Activated CD4-positive, alpha-beta T cell treated with anti-CD3 and anti-CD28 coated beads for 24 hours (primary cell): Measurements from ENCODE around the gene PRRT1.
A peak's percentile ranks its signal among the peaks of the same experiment; 100 is the strongest.
"Not testable (repeated sequence)": the region's sequence is repeated elsewhere in the genome, so short reads cannot be mapped to it uniquely, and the experiment has no call there.

Experiments
- DNase-seq, 2 donors: peaks; one replicate each; pipeline ENCODE4 v3.0.0-alpha.2; 2020; ENCODE audit warnings: low read depth in 2 of 2

The PRRT1 gene

GRCh38 chr6:32151863-32152768 is at the start of gene PRRT1:
Gene PRRT1, minus strand, starts transcription at chr6:32151939. Its CDS starts 112 bp downstream, at chr6:32151827.
- DNase-seq, result no peak

DNA sequence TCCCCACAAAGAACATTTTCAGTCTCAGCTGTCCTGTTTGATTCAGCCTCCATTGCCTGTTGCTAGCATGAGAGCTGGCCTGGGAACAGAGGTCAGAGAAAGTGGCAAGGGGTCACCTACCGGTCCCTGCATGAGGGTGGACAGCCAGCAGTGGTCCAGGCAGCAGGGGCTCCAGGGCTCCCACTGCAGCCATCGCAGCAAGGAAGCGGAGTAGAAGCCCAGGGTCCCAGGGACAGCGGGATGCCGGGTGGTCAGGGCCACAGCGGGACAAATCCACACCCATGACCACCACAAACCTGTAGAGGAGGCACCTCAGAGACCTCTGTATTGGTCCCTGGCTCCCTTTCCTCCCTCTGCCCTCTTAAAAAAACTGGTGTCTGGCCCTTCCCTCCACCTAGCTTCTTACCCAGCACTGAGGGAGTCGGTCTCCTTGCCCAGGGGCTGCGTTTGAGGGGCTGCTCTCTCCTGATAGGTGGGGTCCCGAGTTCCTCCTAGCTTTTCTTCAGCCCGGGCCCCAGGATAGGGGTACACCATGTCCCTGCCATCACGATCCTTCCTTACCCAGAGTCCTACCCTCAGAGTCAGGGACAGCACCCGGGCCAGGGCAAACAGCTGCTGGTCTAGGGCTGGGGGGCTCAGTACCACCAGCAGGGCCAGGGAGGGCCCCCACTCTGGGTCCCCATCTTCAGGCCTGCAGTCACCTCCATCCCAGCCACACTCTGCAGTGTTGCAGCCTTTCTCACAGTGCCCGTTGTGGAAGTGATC is 49.2 kb upstream of the PRRT1 start:
- DNase-seq, result no peak

GRCh38 chr6:32198866-32199265 is 47.1 kb upstream of the PRRT1 start:
- no peak for DNase-seq

DNA sequence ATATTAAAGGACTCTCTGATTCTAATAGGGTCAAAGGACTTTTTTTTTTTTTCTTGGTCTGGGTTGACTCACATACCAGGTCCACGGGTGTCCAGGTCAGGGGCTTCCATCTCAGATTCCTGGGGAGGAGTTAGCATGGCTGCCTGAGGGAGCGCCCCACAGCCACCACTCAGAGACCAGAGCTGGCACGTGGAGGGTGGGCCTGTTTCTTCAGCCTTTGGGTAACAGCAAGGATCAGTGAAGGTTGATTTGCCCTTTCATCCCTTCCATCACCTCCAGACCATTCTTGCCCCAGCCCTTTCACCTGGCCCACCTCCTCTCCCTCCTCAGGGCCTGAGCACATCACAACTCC is 46.6 kb upstream of the PRRT1 start:
- DNase-seq, result no peak

DNA sequence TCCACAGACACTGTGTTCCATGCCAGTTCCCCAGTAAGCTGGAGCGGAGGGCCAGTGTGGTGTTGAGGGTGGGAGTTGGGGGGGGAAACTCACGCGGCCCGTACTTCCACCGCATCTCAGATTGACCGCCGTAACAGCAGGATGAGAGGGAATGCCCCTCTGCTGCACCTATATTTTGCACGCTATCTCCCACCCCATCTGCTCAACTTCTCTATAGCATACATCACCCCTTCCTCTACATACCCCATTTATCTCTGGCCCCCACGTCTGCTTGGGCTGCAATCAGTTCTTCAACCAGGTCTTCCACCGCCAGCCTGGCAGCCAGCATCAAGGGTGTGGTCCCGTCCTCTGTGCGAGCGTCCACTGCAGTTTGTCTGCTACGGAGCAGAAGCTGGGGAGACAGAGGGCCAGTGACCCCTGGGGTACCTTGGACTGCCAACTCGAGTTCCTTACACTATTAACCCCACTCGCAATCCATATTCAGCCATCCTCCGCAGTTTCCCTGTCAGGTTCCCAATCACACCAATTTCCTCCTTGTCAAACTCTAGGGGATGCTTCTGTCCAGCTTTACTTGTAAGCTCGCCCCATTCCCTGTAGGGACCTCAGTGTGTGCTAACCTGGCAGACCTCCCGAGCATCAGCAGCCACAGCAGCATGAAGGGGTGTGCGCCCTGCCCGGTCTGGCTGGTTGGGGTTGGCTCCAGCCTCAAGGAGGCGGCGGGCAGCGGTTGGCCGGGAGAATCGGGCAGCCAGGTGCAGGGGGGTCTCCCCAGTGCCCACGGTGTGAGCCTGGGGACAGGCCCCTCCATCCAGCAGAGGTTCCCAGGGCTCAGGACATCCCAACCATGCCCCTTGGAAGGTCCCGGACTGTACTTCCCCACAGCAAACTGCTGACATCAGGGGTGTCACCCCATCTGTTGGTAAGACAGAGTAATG is 45.2 kb upstream of the PRRT1 start:
- no peak for DNase-seq

DNA sequence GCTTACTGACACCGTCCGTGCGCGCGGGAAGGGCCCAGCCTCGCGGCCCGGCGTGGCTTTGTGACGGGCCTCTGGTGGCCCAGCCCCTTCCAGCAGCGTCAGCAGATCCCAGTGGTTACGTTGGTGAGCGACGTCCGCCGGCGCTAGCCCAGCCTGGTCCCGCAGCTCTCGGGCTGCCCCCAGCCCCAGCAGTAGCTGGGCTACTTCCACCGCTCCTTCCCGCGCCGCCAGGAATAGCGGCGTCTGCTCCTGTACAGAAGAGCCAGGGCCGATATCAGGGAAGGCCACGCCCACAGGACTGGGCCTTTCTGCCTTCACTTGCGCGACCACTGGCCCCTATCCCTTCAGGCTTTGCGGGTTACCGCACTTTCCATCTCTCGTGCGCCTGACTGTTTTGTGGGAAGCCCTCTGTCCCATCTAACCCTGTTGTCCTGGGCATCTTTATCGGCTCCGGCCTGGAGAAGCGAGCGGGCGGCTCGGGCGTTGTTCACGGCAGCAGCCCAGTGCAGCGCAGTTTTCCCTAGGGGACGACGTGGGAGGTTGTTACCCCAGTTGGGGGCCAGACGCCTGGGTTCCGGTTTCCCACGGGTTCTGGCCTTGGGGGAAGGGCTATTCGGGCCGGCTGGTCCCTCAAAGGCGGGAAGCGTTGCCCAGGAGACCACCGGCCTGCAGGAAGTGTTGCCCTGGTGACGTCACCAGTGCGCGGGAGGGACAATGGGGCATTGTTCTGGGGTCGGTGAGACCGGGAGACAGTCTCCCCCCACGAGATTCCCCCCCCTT is 44.4 kb upstream of the PRRT1 start:
- peak in 1 of 2 donors; percentile 59 for DNase-seq

DNA sequence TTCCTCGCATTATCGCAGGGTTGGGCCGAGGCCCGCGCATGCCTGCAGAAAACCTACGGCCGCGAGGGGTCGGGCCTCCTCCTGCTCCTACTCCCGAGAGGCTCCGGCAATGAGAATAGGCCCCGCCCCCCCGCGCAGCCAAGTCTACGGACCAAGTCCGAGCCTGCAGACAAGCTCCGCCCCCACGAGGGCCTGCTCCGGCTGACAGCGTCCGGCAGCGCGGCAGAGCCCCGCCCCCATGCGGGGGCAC is 43.8 kb upstream of the PRRT1 start:
- DNase-seq, result peak; percentile 100

DNA sequence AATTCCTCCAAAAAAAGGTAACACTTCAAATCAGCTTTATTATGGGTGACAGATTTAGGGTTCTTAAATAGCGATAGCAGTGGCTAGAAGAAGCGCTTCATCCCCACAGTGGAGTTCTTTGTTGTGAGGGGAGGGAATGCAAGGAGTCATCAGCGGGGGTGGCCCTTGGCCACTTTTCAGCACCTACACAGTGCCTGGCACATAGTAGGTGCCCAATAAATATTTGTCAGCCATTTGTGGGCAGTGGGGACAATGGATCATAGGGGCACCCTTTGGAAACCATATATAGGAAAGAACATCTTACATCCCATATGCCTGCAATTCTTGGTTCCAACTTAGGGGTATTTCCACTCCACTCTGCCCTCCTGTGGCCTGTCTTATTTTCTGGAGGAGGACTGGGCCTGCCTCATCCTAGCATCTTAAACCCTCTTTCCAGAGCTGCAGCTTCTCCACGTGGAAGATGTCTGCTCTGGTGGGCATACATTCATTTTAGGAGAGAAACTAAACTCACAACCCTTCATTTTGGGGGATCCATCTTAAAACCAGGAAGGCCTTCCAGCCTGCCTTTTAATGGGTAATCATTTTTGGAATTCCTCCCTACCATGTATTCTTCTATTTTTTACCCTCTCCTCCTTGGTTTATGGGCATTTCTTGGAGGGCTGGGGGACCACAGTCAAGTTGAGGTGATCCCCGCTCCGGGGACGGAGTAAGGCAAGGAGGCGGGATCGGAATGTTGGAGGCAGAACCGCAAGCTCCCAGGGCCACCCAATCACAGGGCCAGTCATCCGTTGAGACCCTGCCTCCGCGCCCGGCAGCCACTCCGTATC is 43.3 kb upstream of the PRRT1 start:
- no peak for DNase-seq

- no peak for DNase-seq
Observed at GRCh38 chr6:32194388-32194787, 42.6 kb upstream of the PRRT1 start.

DNA sequence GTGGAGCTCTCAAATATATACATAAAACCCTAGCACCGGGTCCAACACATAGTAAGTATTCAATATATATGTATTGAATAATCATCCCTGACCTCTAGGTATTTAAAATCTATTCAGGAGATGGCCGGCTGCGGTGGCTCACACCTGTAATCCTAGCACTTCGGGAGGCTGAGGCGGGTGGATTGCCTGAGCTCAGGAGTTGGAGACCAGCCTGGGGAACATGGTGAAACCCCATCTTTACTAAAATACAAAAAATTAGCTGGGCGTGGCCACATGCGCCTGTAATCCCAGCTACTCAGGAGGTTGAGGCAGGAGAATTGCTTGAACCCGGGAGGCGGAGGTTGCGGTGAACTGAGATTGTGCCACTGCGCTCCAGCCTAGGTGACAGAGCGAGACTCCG is 41.4 kb upstream of the PRRT1 start:
- not testable (repeated sequence) for DNase-seq

GRCh38 chr6:32192608-32193039 is 40.9 kb upstream of the PRRT1 start, which contains the start of gene GPSM3:
Gene GPSM3, minus strand, starts transcription at chr6:32192643. Its CDS starts 130 bp downstream, at chr6:32192513.
- peak in 1 of 2 donors; percentile 34 for DNase-seq

DNA sequence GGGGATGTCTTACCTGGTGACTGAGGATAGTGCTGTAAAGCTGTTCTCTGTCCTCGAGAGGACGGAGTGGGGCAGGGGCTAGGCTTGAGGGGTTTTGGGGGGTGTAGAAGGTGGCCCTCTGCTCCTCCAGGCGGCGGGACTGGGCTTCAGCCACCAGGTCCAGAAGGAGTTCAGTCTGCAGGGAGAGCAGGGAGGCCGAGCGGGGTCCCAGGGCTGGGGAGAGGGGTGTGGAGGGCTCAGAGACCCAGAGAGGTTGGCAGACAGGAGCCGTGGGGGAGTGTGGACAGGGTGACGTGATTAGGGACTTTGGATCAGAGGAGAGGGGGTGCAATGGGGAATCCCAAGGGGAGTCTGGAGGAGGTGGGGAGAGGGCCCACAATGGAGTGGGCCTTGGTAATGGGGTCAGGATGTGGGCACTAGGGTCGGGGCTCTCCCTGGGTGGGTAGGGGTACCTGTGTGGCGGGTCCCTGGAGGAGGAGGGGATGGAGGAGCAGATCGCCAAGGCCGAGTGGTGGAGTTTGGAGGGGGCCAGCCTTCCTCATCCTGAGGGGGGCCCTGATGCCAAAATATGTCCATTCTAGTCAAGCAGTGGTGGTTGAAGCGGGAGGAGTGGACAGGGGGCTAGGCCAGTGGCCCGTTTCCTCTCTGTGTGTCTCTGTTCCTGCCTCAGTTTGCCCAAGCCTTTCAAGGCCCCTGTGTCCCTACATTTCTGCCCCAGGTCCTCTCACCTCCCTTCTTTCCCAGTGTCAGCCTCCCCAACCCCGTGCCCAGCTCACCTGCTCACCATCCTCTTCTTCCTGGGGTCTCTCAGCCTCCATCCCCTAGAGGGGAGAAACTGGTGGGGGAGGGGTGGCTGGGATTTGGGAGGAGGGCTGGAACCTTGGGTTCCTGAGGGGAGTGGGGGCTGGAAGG is 40.2 kb upstream of the PRRT1 start:
- no peak for DNase-seq

- DNase-seq, result no peak
Observed at GRCh38 chr6:32190911-32191677, 39.4 kb upstream of the PRRT1 start.

GRCh38 chr6:32190054-32190851 is 38.5 kb upstream of the PRRT1 start, which contains the start of gene PBX2:
Gene PBX2, minus strand, starts transcription at chr6:32190202. Its CDS starts 287 bp downstream, at chr6:32189915.
- DNase-seq, result peak; percentile 75 to 86

GRCh38 chr6:32189742-32190053 is 38.0 kb upstream of the PRRT1 start:
- no peak for DNase-seq

DNA sequence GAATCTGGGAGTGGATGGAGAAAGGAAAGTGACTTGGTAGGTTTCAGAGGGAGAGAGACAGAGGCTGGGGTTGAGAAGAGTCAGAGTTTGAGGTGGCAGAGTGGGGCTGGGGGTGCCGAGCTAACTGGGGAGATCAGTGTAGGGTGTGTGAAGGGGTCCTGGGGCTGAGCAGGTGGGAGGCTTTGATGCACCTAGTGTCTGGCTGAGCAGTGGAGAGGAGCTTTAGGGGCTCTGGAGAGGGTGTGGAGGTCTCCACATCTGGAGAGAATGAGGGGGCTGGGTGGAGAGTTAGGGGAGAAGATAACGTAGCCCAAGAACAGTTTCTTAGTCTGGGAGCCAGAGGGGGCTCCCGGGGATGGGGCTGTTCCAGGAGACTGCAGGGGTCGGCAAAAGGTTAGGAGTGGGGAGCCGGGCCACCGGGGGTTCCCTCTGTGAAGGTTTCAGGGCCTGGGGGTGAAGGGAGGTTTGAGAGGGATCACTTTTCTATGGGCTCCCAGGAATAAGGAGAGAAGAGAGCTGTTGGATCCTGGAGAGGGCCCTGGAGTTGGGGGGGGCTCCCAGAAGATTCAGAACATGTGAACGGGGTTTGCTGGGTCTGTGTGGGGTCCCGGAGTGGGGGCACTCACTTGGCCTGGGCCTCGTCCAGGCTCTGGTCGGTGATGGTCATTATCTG is 37.5 kb upstream of the PRRT1 start:
- no peak for DNase-seq
